Epithelial cell of proximal tubule (primary cell): ENCODE results near the gene POLR1D. TPM values are rescaled to one million over a fixed set of nuclear protein-coding genes. Genes with fewer than 3 reads are reported as not detected.

Experiments used
- DNase-seq: peaks from one replicate; pipeline ENCODE4 v3.0.0-alpha.2; 2011; ENCODE audit warnings: low read depth
- H3K4me3 ChIP-seq: 2 replicates; pipeline ENCODE4 v1.5.1; 2011; ENCODE audit warnings: low read depth, mild to moderate bottlenecking, low read length
- total RNA-seq: library from RNA; depleted of rRNA; stranded (reverse); fragments of >200 nt; gene quantifications from 2 replicates; pipeline ENCODE4 v1.2.3, GENCODE V29; 2015
- TF ChIP-seq, protein P1 (sequence below): conservative IDR thresholded peaks from 2 replicates; pipeline ENCODE4 v1.5.1; 2012; ENCODE audit warnings: low read depth, mild to moderate bottlenecking, low read length

The POLR1D gene
- 104 and 125 TPM in 2 replicates for total RNA-seq

DNA sequence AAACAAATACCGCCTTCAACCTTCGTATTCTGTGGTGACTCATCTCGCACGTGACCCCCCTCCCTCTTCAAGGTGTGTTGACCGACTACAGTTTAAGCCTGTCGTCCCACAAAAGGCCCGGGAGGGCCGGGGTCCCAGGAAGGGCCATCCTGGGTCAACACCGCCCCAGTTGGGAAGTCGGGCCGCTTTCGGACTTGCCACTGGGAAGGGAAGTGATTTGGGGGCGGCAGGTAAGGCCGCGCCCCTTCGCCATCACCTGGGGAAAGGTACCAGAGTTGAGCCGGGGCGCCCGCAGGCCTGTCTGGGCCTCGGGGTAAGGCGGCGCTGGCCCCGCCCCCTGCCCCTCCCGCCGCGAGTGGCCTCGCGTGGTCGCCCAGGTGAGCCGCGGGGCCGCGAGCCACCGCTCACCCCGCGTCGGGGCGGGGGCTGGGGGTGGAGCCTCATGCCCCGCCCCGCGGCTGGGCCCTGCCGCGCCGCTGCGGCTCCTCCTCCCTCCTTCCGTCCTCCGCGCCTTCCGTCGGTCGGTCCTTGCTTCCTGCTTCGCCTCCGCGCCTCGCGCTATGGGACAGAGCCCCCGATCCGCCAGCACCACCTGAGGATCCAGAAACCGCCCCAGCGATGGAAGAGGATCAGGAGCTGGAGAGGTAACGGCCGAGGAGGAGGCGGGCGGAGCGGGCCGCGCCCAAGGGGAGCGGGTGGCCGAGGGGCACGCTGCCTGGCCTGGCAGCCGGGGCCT, at the start of gene POLR1D:
TSS of gene POLR1D (plus strand) at position 527 of the 736 bp plus-strand sequence. CDS start at position 619, 92 bp downstream.
- DNase-seq, result no peak
- TF ChIP-seq, protein P1, sequence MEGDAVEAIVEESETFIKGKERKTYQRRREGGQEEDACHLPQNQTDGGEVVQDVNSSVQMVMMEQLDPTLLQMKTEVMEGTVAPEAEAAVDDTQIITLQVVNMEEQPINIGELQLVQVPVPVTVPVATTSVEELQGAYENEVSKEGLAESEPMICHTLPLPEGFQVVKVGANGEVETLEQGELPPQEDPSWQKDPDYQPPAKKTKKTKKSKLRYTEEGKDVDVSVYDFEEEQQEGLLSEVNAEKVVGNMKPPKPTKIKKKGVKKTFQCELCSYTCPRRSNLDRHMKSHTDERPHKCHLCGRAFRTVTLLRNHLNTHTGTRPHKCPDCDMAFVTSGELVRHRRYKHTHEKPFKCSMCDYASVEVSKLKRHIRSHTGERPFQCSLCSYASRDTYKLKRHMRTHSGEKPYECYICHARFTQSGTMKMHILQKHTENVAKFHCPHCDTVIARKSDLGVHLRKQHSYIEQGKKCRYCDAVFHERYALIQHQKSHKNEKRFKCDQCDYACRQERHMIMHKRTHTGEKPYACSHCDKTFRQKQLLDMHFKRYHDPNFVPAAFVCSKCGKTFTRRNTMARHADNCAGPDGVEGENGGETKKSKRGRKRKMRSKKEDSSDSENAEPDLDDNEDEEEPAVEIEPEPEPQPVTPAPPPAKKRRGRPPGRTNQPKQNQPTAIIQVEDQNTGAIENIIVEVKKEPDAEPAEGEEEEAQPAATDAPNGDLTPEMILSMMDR, result no peak
- H3K4me3 ChIP-seq, result peak within 1 kb of the TSS; percentile 90

DNA sequence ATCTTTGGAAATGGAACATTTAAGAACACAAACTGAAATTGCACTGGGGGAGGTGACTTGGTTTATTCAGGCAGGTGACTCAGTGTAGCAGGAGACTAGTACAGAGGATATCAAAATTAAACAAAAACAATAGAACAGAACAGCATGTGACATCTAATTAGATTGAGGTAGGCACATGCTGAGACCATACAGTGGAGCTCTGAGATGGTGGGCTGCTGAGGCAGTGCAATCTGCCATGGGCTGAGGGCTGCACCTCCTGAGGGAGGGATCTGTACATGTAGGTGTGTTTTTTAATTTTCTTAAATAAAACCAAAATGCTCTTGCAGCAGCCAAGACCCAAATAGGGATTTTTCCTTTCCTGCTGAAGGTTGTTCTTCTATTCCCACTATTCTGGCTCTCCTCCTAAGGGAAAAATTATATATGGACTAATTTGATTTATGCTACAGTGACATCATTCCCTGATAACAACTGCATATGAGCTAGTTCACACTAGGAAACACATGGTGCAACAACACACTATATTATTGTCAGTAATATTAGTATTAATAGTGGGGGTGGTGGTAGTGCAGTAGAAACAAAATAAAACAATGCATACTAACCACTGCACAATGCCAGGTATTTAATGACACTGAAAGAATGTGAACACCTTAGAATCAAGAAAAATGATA, 49.3 kb upstream of the POLR1D start:
- DNase-seq, result no peak
- TF ChIP-seq, protein P1, result no peak
- no peak overlapping the region for H3K4me3 ChIP-seq

DNA sequence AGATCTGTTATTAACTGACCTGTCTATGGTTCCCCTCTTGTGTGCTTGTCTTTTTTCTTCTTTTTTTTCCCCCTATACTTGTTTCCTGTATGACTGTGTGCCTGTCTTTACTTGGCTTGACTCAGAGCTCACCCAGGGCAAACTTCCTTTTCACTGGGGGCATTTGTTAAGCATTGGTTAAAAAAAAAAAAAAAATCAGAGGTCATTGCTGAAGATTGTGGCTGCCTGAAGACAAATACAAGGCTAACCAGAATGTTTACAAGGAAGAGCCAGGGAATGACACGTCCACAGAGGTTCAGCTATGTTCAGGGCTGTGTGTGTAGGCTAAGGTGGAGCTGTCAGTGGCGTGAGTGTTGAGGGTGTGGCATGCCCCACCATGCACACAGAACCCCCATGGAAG, 48.4 kb upstream of the POLR1D start:
- H3K4me3 ChIP-seq, result no peak overlapping the region
- TF ChIP-seq, protein P1, result no peak
- no peak for DNase-seq

DNA sequence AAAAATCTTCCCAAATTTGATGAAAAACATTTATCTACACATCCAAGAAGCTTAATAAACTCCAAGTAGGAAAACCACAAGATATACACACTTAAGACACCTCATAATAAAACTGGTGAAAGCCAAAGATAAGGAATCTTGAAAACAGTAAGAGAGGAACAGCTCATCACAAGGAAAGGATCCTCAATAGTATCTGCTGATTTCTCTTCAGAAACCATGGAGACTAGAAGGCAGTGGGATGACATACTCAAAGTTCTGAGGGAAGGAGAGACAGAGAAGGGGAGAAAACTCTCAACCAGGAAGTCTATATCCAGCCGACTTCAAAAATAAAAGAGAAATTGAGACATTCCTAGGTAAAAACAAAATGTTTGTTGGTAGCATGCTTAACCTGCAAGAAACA, 47.0 kb upstream of the POLR1D start:
- DNase-seq, result no peak
- TF ChIP-seq, protein P1, result no peak
- no peak overlapping the region for H3K4me3 ChIP-seq

DNA sequence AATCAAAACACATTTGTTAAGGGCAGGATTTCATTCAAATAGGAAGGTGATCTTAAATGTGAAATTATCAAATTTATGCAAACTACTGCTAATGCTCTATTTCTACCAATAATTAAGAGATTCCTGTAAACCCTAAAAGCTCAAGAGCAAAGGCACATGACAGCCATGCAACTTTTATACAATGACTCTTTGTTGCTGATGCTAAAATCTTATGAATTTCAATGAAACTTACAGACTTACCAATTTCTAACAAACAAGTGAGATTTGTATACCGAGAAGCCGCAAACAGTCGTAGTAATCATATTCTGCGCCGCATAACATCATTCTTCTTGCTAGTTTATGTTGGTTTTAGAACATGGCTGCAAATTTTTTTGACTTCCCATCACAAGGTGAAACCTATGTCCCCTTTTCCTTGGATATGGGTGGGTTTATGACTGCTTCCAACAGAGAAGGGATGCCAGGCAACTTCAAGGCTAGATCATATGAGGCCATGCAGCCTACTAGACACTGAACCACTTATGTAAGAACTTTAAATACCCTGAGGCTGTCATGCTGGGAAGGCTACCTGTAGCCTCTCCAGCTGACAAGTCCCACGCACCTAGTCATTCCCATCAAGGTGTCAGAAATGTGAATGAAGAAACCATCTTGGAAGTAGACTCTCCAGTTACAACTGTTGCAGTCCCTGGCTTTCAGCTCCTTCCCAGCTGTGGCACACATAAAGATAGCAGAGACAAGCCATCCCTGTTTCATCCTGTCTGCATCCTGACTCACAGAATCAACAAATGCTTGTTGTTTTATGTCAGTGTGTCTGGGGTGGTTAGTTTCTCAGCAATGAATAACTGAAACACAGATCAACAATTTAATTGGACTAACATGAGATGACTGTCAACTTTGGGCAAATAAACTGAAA, 43.3 kb upstream of the POLR1D start:
- TF ChIP-seq, protein P1, result no peak
- no peak overlapping the region for H3K4me3 ChIP-seq
- DNase-seq, result no peak

- no peak overlapping the region for H3K4me3 ChIP-seq
- TF ChIP-seq, protein P1, result no peak
- no peak for DNase-seq
Observed at GRCh38 chr13:27583645-27584044, 38.0 kb upstream of the POLR1D start.
